GM19099 (cell line): Measurements from ENCODE around the gene ELK4.

Source experiments
- POLR2A ChIP-seq: IDR thresholded peaks from 3 replicates; pipeline ENCODE4 v1.6.1; 2011; ENCODE audit warnings: low read depth; ENCODE audit not compliant: insufficient read length; ENCODE audit errors: extremely low read depth

ELK4 gene

DNA sequence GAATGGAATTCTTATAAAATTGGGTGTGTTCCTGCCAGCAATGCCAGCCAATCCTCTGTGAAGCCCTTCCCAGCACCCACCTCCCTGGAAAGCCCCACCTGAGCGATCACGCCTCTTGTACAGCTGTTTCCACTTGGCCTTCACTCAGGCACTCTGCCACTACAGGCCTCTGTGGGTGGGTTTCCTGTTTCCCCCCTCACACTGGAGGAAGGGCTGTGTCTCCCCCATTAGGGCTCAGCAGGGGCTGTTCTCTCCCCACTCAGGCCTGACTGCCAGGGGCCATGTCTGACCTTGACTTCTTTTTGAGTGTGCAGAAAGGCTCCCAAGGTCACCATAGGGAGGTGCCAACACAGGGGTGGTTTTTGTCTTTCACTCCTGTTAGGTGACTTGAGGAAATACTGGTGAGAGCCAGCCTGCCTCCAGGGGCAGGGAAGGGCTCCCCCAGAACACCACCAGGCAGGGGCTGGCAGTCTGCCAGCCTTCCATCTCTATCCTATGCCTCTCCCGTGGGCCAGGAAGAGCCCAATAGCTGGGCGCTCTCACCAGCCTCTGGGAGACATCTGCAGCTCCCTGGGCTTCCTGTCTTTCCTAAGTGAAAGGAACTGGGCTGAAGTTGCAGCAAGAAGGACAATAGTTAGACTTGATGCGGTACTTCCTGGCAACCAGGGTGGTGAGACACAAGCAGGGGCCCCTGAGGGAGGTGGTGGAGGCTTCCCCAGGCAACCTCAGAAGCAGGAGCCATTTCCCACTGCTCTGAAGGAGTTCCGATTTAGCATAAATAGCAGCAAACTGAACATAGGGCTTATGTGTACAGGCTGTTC is 49.1 kb downstream of the ELK4 start:
- TF ChIP-seq POLR2A, result no peak

GRCh38 chr1:205582046-205582445 is 49.8 kb downstream of the ELK4 start:
- TF ChIP-seq POLR2A, result no peak

DNA sequence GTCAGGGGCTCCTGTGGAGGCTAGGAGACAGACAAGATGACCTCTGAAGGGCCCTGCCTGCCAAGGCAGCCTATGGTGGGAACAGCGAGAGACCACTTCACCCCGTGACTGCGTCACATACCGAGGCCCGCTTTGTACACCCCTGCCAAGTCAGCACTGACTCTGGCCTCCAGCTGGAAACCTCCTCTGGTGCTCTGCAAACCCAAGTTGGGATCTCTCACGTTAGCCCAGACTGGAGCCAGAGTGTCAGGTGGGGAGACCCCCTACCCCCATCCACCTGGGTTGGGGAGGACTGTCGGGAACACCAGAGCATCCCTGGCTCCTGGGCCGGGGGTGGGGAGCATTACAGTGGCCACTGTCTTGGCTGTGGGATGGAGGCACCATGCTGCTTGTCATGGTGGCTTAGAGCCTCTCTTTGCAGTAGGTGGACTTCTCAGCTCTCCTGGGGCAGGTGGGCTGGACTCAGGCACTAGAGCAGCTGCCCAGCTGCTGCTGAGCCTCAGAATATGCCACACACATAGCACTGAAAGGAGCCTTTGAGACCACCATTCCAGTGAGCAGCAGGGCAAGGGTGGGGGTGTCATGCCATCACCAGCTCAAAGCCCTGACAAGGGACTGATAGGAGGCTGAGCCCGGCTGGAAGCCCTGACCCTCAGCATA is 50.4 kb downstream of the ELK4 start:
- TF ChIP-seq POLR2A, result no peak

GRCh38 chr1:205580923-205581180 is 51.0 kb downstream of the ELK4 start:
- TF ChIP-seq POLR2A, result no peak

- TF ChIP-seq POLR2A, result no peak
Measured at GRCh38 chr1:205580140-205580922, 51.5 kb downstream of the ELK4 start.

DNA sequence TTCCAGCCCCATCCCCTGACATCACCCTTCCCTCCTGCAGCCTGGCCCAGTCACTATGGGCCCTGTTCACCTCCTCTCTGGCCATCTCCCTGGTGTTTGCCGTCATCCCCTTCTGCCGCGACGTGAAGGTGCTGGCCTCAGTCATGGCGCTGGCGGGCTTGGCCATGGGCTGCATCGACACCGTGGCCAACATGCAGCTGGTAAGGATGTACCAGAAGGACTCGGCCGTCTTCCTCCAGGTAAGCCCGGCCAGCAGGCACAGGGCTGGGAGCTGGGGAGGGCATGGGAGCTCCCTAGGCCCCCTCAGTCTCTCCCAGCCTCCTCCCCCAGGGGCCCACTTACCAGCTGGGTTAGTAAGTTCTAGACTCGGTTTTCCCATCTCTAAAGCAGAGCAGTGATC is 52.1 kb downstream of the ELK4 start:
- no peak for TF ChIP-seq POLR2A

DNA sequence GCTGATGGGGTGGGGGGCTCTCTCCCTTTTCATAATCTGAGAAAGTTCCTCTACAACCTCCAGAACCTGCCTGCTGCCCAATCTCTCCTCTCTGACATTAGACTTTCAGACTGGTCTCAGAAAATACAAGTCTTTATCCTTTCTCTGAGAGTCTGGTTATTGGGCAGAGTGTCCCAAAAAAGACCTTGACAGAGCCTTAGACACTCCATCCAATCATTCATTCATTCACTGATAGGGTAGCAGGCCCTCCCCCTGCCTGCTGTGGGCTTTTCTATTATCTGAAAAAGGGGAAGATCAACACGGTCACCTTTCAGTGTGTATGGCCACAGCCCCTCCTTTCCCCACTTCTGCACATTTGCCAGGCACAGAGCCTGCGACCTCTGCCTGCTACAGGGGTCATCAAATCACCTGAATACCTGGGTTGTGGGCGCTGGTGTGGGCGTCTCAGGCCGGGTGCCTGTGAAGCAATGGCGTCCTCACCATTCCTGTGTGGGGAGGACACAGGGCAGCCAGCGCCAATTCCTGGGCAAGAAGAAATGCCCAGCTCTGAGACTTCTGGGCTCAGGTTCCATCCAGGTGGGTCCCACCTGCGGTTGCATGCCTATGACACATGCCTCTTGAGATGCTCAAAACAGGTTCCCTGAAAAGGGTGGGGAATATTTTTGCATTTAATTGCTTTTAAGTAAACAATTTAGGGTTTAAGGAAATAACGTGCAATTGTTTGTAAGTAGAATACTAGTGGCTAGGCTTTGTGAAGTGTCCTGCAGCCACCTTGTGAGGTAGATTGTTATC is 52.8 kb downstream of the ELK4 start:
- TF ChIP-seq POLR2A, result no peak

- TF ChIP-seq POLR2A, result no peak
Measured at GRCh38 chr1:205577874-205578658, 53.7 kb downstream of the ELK4 start.

DNA sequence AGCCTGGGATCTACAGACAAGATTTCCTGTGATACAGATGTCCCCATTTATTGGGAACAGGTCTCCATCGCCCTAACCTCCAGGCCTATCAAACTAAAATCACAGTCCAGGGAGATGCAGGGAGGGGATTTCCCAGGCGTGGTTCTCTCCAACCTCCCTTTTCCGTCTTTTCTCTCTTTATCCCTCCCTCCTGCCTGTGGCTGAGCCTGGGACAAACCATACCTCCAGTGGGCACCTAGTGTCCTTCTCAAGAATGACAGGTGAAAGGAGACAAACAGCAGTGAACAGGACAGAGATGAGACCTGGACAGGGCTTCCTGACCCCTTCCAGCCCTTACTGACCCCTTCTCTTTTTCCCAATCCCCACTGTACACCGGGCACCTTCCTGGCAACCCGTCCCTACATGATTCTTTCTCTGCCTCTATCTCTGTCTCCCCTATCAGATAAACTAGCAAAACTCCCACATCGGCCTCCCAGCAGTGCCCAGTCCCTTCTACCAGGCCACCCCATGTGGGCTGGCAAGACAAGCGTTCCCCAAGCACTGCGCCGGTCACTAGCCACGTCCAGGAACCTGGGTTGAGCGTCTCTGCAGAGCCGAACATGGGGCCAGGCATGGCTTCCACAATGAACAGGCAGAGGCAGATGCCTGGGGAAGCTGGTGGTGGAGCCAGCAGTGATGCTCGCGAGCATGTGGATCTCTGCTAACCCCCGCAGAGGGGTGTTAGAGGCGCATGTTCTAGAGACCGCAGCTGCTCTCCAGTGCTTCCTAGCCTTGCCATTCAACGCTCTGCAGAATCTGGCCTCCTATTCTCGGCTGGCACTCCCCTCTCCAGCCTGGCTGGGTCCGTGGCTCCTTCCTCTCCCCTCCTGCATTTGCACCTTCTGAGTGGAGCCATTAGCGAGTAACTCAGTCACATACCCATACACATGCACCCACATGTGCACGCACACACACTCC is 54.7 kb downstream of the ELK4 start:
- no peak for TF ChIP-seq POLR2A

GRCh38 chr1:205576011-205576410 is 55.8 kb downstream of the ELK4 start:
- TF ChIP-seq POLR2A, result no peak

- TF ChIP-seq POLR2A, result no peak
Measured at GRCh38 chr1:205575294-205575885, 56.4 kb downstream of the ELK4 start.

DNA sequence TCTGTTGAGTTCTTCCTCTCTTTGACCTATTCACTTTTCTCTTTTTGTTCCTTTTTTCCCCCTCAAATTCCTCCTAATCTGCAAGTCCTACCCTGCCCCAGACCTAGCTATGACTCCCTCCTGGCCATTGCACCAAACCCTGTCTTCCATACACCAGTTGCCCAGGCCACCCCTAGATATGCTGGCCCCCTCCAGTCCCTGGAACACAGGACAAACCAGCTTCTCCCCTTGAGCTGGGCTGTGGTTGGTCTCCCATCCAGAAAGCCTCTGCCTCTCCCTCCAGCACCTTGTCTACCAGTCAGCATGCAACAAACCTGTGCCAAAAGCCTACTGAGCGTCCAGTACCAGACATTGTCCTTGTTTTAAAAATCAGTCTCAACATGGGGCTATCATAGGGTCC is 59.4 kb downstream of the ELK4 start:
- no peak for TF ChIP-seq POLR2A

DNA sequence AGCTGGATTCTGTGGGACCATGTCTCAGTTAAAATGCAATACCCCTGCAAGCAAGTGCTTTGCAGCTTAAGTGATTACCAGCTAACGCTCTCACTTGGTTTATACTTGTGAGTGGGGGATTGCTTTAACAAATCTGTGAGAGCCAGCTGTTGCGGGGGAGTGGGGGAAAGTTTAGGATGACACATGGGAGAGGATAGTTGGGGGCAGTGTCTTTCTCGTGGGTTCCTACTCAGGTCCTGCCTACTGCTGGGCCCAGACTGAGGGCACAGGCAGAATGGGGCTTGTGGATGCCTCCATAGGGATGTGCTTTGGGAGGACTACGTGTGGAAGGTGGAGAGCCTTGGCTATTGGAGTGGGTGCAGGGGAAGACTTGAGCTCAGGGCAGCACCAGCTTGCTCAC is 60.1 kb downstream of the ELK4 start:
- TF ChIP-seq POLR2A, result no peak
